Breast epithelium (tissue), 3 donors: Measurements from ENCODE around the gene MAPKAP1.

Source experiments
- POLR2A ChIP-seq: fragments of 450-650 bp; IDR thresholded peaks from one replicate; pipeline ENCODE4 v1.6.1; 2016; ENCODE audit warnings: antibody characterized with exemption, mild to moderate bottlenecking, moderate library complexity
- TF ChIP-seq, protein P1 (sequence below), 3 donors: fragments of 450-650 bp; IDR thresholded peaks; one replicate each; pipeline ENCODE4 v1.5.1; 2016 to 2017; ENCODE audit warnings: antibody characterized with exemption in 3 of 3, mild to moderate bottlenecking in 3 of 3, moderate library complexity in 3 of 3

DNA sequence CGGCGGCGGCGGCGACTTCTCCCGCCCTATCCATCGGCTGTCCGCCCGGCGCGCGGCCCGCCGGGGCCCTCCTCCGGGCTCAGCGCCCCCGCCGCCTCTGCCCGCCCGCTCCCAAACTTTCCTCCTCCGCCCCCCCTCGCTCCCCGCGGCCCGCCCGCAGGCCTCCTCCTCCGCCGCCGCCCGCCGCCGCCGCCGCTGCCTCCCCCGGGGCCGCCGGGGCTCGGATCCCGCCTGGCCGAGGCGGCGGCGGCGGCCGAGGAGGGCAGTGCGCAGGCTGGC lies 39.7 kb upstream of the MAPKAP1 start:
- no peak for TF ChIP-seq POLR2A
- TF ChIP-seq, protein P1, sequence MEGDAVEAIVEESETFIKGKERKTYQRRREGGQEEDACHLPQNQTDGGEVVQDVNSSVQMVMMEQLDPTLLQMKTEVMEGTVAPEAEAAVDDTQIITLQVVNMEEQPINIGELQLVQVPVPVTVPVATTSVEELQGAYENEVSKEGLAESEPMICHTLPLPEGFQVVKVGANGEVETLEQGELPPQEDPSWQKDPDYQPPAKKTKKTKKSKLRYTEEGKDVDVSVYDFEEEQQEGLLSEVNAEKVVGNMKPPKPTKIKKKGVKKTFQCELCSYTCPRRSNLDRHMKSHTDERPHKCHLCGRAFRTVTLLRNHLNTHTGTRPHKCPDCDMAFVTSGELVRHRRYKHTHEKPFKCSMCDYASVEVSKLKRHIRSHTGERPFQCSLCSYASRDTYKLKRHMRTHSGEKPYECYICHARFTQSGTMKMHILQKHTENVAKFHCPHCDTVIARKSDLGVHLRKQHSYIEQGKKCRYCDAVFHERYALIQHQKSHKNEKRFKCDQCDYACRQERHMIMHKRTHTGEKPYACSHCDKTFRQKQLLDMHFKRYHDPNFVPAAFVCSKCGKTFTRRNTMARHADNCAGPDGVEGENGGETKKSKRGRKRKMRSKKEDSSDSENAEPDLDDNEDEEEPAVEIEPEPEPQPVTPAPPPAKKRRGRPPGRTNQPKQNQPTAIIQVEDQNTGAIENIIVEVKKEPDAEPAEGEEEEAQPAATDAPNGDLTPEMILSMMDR (IDR thresholded peaks at IDR 0.05), result no peak
